SK-N-SH treated with all-trans-retinoic acid at 6 μM for 48 hours (cell line): ENCODE data around the gene UBAP2.

Experiments
- CREB5 ChIP-seq: fragments of 250-450 bp; sonication (Bioruptor Pico); IDR thresholded peaks from 2 replicates; pipeline ENCODE4 v1.5.1; 2020; ENCODE audit warnings: low read depth, mild to moderate bottlenecking, moderate library complexity
- CSDC2 ChIP-seq: fragments of 250-450 bp; sonication (Bioruptor Pico); IDR thresholded peaks from 2 replicates; pipeline ENCODE4 v1.5.0; 2020; ENCODE audit warnings: mild to moderate bottlenecking, moderate library complexity
- CSRNP3 ChIP-seq: fragments of 250-450 bp; sonication (Bioruptor Pico); IDR thresholded peaks from 2 replicates; pipeline ENCODE4 v1.5.1; 2021; ENCODE audit warnings: mild to moderate bottlenecking, moderate library complexity
- ESRRG ChIP-seq: fragments of 250-450 bp; sonication (Bioruptor Pico); IDR thresholded peaks from 2 replicates; pipeline ENCODE4 v1.6.1; 2021; ENCODE audit warnings: mild to moderate bottlenecking
- ISL1 ChIP-seq: fragments of 250-450 bp; sonication (Bioruptor Pico); IDR thresholded peaks from 2 replicates; pipeline ENCODE4 v2.1.2; 2022; ENCODE audit warnings: mild to moderate bottlenecking, moderate library complexity
- OSR1 ChIP-seq: fragments of 250-450 bp; sonication (Bioruptor Pico); IDR thresholded peaks from 2 replicates; pipeline ENCODE4 v1.8.0; 2022; ENCODE audit warnings: moderate library complexity, mild to moderate bottlenecking, inconsistent platforms
- PATZ1 ChIP-seq: fragments of 250-450 bp; sonication (Bioruptor Pico); IDR thresholded peaks from 2 replicates; pipeline ENCODE4 v1.8.0; 2020; ENCODE audit warnings: mild to moderate bottlenecking, moderate library complexity, borderline replicate concordance
- PPARA ChIP-seq: fragments of 250-450 bp; sonication (Bioruptor Pico); IDR thresholded peaks from 2 replicates; pipeline ENCODE4 v1.5.0; 2020; ENCODE audit warnings: mild to moderate bottlenecking, borderline replicate concordance
- TCF4 ChIP-seq: fragments of 250-450 bp; sonication (Bioruptor Pico); IDR thresholded peaks from 2 replicates; pipeline ENCODE4 v1.8.0; 2021; ENCODE audit warnings: mild to moderate bottlenecking, moderate library complexity, borderline replicate concordance
- TSHZ2 ChIP-seq: fragments of 250-450 bp; sonication (Bioruptor Pico); IDR thresholded peaks from 2 replicates; pipeline ENCODE4 v1.5.0; 2020; ENCODE audit warnings: mild to moderate bottlenecking, moderate library complexity
- ZFP30 ChIP-seq: fragments of 450-650 bp; formaldehyde crosslinking; IDR thresholded peaks from 2 replicates; pipeline ENCODE4 v1.5.0; 2022; ENCODE audit warnings: mild to moderate bottlenecking, moderate library complexity

GRCh38 chr9:33893861-33894260, 154.8 kb downstream of the UBAP2 start:
- TF ChIP-seq ISL1 (CRISPR knock-in tag) (no peak), ZFP30 (CRISPR knock-in tag) (no peak), PATZ1 (CRISPR knock-in tag) (no peak), TCF4 (CRISPR knock-in tag) (no peak), CSRNP3 (CRISPR knock-in tag) (no peak), CREB5 (CRISPR knock-in tag) (no peak), TSHZ2 (CRISPR knock-in tag) (no peak), ESRRG (no peak), OSR1 (no peak), PPARA (CRISPR knock-in tag) (no peak), CSDC2 (CRISPR knock-in tag) (no peak)
